Gastroesophageal sphincter (tissue), 3 donors: ENCODE data around the gene TNFAIP3.

Source experiments
- CTCF ChIP-seq, 4 experiments: fragments of 200-600 bp in 2 of 4; fragments of 450-650 bp in 2 of 4; sonication (generic) in 1 of 4; IDR thresholded peaks; one replicate each; pipeline ENCODE4 v1.5.1; 2017 to 2019; ENCODE audit warnings: antibody characterized with exemption in 4 of 4, mild to moderate bottlenecking in 2 of 4, moderate library complexity in 2 of 4
- EP300 ChIP-seq: sonication (generic); formaldehyde crosslinking; IDR thresholded peaks from one replicate; pipeline ENCODE4 v1.6.1; 2017; ENCODE audit warnings: antibody characterized with exemption, mild to moderate bottlenecking
- POLR2A ChIP-seq, 2 donors: fragments of 450-650 bp; IDR thresholded peaks; one replicate each; pipeline ENCODE4 v1.6.1; 2017; ENCODE audit warnings: antibody characterized with exemption in 2 of 2, mild to moderate bottlenecking in 2 of 2, moderate library complexity in 1 of 2
- POLR2AphosphoS5 ChIP-seq: sonication (generic); formaldehyde crosslinking; IDR thresholded peaks from one replicate; pipeline ENCODE4 v1.6.1; 2017; ENCODE audit warnings: antibody characterized with exemption

GRCh38 chr6:137840252-137840651, 26.8 kb upstream of the TNFAIP3 start:
- no peak for TF ChIP-seq CTCF (IDR thresholded peaks at IDR 0.05)
- no peak for TF ChIP-seq POLR2AphosphoS5
- TF ChIP-seq EP300: no peak
- no peak for TF ChIP-seq POLR2A (IDR thresholded peaks at IDR 0.05)
